ENCODE measurements around the gene FOXJ2.
"Not testable (repeated sequence)": the region's sequence is repeated elsewhere in the genome, so short reads cannot be mapped to it uniquely, and the experiment has no call there.

DNA sequence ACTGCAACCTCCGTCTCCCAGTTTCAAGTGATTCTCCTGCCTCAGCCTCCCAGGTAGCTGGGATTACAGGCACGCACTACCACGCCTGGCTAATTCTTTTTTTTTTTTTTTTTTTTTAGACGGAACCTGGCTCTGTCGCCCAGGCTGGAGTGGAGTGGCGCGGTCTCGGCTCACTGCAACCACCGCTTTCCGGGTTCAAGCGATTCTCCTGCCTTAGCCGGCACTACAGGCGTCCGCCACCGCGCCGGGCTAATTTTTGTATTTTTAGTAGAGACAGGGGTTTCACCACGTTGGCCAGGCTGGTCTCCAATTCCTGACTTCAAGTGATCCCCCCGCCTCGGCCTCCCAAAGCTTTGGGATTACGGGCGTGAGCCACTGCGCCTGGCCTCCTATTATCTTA, 1.5 kb upstream of the FOXJ2 start:
- TF ChIP-seq, protein P1, sequence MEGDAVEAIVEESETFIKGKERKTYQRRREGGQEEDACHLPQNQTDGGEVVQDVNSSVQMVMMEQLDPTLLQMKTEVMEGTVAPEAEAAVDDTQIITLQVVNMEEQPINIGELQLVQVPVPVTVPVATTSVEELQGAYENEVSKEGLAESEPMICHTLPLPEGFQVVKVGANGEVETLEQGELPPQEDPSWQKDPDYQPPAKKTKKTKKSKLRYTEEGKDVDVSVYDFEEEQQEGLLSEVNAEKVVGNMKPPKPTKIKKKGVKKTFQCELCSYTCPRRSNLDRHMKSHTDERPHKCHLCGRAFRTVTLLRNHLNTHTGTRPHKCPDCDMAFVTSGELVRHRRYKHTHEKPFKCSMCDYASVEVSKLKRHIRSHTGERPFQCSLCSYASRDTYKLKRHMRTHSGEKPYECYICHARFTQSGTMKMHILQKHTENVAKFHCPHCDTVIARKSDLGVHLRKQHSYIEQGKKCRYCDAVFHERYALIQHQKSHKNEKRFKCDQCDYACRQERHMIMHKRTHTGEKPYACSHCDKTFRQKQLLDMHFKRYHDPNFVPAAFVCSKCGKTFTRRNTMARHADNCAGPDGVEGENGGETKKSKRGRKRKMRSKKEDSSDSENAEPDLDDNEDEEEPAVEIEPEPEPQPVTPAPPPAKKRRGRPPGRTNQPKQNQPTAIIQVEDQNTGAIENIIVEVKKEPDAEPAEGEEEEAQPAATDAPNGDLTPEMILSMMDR (IDR thresholded peaks at IDR 0.05), result not testable (repeated sequence)
- TF ChIP-seq POLR2AphosphoS5 (IDR thresholded peaks at IDR 0.05), result not testable (repeated sequence)

Data from sigmoid colon (tissue), 4 donors.